ENCODE data around the gene OR5M11.

- TF ChIP-seq EZH2phosphoT487 (IDR thresholded peaks at IDR 0.05; ENCODE audit: insufficient read depth, low read depth) (no peak), EZH2 (IDR thresholded peaks at IDR 0.05; ENCODE audit: insufficient read depth, poor library complexity, severe bottlenecking) (no peak)
These were observed 9.9 kb downstream of the OR5M11 start for GRCh38 chr11:56533054-56533740.

All from GM23248 (cell line).